ENCODE results near the gene VPS26B.
"Not testable (repeated sequence)": the region's sequence is repeated elsewhere in the genome, so short reads cannot be mapped to it uniquely, and the experiment has no call there.

Gene VPS26B

DNA sequence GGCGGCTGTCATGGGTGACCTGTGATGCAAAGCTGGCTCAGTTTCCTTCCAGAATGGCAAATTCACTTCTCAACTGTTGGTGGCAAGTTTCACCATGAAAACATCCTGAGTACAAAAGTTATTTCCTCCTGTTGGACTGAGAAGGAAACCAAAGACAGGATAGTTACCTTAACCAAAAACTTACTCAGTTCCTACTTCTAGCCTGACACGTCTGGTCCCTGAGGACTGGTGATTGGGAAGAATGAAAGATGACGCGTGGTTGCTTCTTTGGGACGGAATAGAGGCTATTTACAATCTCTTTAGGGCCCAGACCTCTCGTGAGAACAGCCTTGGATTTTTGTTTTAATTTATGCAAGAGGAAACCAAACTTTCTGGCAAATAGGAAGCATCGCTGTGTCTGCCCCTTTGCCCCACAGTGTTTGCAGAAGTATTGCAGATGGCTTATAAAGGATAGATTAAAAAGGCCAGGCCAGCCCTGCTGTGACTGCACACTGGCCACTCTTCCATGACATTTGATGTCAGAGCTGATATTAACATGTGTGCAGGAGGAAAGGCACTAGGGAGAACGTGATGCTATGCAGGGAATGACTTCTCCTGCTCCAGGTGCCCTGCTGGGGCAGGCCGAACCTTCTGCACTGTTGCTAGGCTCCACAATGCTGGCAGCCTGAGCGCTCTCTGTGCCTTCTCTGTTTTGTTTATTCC lies 7.6 kb downstream of the VPS26B start:
- no peak for DNase-seq (ENCODE audit: low spot score)

DNA sequence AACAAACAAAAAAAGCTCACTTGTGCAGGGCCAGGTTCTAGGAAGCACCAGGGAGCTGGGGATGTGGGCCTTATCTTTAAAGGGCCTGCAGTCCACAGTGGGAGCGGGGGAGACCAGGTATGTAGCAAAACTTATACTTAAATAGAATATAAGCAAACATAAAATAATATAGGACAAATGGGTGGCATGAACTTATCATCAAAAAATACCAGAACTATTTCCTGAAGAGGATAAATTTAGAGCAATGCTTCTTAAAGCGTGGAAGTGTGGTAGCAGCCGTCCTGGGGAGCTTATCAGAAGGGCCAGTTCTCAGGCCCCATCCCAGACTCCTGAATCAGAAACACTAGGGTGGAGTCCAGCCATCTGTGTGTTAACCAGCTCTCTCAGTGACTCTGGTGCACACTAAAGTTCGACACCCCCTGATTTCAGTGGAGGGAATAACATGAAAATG lies 9.3 kb downstream of the VPS26B start:
- DNase-seq (ENCODE audit: low spot score), result no peak

DNA sequence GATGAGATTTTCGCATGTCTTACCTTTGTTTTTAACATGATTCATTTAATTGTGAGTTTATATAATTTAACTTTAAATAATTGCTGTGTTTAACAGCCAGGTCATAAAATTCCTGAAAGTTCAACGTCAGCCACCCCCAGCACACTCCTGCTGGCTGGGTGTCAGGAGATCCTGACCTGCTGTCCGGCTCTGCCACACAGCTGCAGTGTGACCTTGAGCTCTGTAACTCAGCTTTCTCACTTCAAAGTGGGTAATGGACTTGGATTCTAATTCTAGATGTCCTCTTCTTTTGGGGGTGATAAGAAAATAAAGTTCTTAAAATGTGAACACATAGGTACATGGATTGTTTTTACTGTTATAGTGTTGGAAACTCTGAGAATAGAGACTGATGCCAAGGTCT lies 10.9 kb downstream of the VPS26B start:
- no peak for DNase-seq (ENCODE audit: low spot score)

DNA sequence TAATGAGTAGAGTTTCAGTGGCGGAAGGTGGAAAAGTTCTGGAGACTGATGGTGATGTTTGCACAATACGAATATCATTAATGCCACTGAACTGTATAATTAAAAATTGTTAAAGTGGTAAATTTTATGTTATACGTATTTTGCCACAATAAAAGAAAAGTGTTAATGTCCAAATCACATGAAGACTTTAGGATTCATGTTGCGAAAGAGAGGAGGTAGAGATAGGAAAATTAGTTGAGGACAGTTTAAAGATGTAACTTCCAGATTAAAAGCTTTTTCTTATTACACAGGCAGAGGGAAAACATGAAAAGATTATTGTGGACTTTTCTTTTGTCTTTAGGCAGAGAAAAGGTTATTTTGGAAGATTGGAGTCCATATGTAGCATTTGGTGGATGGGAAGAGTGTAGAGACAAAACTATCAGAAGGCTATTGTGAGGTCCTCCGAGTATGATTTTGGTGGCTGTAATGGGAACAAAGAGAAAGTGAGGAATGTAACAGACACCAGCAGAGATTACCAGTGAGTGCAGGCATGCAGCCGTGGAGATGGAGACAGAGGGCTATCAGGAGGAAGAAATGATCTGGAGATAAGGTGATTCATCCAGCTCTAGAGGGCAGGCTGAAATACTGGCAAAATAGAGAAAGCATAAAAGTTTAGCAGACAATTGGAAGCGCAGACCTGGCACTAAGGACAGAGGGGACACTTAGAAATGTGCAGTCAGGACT lies 12.5 kb downstream of the VPS26B start:
- no peak for DNase-seq (ENCODE audit: low spot score)

DNA sequence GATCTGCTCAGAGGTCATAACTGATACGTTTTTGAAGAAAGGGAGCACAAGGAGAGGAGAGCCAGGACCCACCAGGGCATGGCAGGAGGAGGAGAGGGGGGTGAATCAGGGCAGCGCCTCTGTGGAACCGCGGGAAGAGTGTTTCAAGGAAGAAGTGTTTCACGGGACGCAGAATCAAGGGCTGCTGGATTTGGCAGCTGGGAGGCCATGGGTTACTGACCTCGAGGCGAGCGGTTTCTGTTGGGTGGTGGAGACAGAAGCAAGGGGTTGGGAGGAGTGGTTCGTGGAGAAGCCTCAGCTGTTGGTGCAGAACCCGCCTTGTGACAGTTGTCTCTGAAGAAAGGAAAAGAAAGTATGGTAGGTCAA lies 13.1 kb downstream of the VPS26B start:
- no peak for DNase-seq (ENCODE audit: low spot score)

DNA sequence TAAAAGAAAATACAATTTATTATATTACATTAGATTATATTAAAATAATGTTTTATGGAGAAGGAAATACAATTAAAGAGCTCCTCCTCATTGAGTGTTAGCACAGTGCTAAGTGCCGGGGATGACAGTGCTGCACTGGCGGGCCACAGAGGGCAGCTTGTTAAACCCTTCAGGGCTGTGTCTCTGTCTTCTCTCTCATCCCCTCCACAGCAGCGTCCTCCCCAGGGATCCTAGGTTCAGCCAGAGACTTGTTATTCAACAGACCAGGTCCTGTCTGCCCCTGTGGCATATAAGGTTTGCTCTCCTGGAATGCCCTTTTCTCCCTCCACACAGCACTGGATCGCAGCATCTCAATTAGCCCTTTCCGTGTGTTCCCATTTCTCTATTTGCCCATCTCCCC lies 14.5 kb downstream of the VPS26B start:
- no peak for DNase-seq (ENCODE audit: low spot score)

DNA sequence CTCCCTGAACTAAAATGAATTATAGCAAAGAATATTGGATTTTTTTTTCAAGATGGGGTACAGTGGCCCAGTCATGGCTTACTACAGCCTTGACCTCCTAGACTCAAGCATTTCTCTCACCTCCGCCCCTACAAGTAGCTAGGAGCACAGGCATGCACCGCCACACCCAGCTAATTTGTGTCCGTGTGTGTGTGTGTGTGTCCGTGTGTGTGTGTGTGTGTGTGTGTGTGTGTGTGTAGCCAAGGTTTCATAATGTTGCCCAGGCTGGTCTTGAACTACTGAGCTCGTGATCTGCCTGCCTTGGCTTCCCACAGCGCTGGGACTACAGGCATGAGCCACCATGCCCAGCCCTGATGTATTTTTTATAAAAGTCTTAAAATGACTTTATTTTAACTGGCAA lies 16.1 kb downstream of the VPS26B start:
- no peak for DNase-seq (ENCODE audit: low spot score)

DNA sequence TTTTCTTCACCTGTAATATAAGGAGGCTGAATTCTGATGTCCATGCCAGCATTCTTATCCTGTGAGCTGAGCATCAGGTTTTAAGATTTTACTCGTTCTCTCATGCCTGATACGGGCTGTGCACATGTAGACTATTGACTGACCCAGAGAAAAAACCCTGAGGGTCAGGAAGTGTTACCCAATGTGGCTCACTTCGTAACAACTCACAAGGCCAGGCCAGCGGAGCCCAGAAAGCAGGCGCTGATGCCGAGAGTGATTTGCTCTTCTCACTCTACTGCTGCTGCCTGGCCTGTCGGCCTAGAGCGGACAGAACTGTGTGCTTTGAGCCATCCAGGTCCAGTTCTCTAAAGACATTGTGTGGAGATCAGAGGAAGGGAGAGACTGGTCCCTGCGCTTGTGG lies 17.9 kb downstream of the VPS26B start:
- DNase-seq (ENCODE audit: low spot score), result no peak

DNA sequence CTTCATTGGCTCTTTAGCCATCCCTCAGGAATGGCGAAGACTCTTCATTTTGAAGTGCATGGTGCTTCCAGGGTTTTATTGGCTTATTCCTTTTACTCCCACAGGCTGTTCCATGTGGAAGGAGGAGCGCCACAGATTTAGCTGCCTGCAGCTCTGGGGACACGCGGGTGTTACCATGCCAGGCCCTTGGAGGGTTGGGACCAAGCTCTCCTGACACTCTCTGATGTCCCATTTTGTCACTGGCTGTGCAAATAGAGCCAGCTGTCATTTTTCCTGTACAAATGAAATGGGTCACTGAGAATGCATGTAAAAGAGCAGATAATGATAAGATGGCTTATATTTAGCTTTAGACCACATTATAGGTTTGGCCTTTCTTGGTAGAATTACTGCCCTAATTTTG lies 19.4 kb downstream of the VPS26B start:
- no peak for DNase-seq (ENCODE audit: low spot score)

DNA sequence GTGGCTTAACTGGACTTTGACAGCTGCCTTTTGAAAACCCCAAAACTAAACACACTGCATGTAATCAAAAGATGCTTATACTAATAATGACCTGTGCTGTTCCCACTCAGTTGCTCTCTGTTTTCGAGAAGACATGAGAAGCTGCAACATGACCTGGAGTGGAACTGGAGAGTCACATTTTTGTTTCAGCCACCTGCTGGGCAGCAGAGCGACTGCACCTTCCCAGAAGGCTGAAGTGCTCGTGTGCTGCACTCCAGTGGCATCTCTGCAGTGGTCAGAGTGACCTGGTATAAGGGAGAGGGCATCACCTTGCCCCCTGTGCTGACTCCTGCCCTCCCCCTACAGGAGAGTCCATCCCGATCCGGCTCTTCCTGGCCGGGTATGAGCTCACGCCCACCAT lies 20.1 kb downstream of the VPS26B start:
- DNase-seq (ENCODE audit: low spot score), result no peak

DNA sequence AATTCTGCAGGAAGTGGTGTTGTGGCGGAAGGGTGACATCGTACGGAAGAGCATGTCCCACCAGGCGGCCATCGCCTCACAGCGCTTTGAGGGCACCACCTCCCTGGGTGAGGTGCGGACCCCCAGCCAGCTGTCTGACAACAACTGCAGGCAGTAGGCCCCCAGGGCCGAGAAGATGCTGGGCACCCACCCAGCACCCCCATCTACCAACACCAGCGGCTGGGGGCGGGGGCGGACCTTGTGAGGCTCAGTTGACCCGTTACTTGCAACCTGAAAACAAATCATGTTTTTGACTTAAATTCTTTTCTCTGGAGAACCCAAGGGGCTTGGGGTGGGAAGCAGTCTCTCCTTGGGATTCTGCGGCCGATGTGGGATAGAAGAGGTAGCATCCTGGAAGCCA lies 21.0 kb downstream of the VPS26B start:
- no peak for DNase-seq (ENCODE audit: low spot score)

DNA sequence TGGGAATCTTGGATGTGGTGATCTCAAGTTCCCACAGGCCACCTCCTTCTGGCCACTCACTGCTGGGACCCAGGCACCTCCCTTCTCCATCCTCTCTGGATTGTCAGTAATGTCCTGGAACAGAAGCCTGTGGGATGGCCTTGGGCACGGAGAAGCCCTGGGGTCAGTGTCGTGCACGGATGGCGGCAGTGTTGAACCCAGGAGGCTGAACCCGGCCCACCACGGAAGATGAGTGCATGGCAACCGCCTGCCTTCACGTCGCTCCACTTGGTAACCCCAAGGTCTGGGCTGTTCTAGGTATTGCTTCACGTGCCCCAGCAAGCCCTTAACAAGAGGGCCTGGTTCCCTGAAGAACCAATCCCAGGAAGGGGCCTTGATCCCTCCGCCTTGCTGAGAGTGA lies 21.6 kb downstream of the VPS26B start:
- DNase-seq (ENCODE audit: low spot score), result no peak

DNA sequence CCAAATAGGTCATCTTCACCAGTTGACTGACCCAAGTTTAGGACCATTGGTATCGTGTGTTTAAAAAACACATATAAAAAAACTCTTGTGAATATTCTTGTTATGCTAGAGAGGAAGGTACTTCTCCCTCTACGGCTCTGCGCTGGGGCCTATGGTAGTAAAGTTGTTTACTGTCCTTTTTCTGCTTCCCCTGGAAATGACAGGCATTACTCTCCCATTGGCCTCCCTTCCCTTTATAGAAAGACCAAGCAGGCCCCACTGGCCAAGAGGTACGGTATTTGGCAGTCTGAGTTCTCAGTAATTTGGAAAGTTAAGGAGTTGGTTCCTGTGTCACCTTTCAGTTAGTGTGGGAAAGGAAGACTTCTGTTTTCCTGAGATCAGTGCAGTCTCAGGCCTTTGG lies 22.2 kb downstream of the VPS26B start:
- no peak for DNase-seq (ENCODE audit: low spot score)

DNA sequence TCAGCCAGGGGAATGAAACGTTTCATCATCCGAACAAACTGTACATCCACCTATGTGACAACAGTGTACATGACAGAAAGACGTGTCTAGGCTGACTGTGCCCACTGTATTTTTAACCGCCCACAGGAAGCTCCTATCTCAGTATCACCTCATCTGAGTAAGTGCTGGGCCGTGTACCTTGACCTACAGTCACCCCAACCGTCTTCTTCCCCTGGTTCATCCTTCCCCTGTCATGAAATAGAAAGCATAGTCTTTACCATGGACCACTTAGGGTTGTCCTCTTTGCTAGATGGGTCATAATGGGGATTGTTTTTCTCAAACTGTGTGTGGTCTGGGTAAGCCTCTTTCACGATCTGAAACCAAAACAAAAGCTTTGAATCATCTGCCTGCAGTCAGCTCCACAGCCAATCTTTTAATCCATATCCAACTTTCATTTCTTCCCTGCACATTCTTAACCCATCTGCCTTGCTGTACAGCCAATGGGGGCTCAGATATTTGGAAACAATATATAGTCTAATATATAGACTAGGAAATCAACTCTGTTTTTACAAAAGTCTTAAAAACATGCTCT lies 24.5 kb downstream of the VPS26B start:
- DNase-seq (ENCODE audit: low spot score), result no peak

DNA sequence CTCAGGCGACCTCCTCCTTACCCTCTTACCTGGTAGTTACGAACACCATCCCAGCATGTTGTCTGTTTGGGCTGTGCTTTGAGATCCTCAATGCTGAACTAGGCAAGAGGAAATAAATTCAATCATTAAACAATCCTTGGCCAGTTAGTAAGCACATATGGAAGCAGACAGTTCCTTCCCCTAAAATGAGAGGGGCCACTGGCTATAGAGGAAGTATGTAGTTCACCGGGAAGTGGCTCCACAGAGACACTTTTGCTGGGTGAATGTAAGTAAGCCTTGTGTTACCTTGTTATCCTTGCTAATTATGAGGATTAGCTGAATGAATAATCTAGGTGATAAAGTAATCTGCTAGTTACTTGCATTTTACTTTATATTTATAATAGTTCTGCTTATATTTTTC lies 25.8 kb downstream of the VPS26B start:
- DNase-seq (ENCODE audit: low spot score), result no peak

DNA sequence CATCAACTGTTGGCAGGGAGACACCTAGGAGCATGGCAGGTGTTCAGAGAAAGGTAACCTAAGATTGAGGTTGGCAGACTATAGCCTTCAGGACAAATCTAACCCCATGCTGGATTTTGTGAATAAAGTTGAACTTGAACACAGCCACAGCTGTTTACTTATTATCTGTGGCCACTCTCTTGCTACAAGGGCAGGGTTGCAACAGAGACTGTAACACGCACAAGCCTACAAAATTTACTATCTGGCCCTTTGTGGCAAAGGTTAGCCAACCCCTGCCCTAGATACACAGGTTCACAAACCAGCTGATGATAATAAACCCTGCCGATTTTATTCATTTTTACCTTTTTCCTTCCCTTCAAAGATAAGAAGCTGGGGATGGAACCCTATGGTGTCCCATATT lies 26.2 kb downstream of the VPS26B start:
- DNase-seq (ENCODE audit: low spot score), result no peak

DNA sequence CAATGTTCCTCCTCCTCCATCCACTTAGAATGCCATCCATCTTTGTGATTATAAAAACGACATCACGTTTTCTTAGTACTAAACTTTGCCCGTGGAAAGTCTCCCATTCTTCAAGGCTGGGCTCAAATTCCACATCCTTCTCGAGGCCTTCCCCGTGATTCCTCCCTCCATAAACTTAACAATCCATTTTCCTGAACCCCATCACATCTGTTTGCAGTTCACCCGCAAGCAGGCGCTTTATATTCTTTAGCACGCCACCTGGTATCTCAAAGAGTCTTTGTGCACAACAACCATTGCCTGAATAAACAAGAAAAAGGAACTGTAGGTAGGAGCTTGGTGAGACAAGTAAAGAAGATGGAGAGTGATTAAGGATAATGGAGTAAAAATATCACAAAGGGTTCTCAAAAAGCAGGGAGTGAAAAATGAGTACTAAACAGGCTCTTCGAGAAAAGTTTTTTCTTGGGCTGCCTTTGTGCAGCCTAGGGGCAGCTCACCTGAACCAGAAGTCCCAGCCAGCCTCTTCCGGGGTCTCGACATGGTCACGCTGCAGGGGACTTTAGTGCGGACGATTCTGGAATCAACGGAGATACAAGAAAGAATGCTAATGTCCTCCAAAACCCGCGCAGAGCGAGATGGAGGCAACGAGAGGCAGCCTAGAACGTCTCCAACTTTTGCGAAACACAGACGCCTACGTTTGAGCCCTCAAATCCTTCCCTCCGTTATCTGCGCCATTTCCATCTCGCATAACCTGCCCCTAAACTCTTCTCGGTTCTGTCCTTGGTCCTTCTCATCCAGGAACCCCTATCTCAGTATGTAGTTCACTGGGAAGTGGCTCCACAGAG lies 28.1 kb downstream of the VPS26B start:
- no peak for DNase-seq (ENCODE audit: low spot score)

DNA sequence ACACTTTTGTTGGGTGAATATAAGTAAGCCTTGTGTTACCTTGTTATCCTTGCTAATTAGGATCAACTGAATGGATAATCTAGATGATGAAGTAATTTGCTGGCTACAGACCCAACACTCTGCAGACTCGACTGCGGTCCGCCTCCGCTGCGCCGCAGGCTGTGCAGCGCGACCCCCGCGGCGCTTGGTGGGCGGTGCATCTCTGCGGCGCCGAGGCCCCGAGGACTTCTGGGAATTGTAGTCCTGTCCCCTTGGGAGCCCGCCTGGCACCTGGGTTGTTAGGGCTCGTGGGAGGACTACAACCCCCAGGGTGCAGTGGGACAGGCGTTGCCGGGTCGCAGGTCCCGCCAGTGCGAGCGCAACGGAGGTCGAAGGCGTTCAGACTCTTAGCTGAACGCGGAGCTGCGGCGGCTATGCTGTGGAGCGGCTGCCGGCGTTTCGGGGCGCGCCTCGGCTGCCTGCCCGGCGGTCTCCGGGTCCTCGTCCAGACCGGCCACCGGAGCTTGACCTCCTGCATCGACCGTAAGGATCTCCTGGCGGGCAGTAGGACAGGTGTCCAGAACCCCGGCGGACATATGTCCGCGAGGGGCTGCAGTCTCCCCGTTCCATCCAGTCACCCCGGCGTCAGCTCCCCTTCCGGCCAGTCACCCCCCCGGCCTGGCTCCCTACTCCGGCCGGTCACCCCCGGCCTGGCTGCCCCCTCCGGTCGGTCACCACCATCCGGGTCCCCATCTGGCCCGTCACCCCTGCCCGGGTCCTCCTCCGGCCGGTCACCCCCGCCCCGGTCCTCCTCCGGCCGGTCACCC lies 28.9 kb downstream of the VPS26B start, which contains the start of the genes ACAD8 and THYN1:
Gene ACAD8 (plus strand): TSS at position 381 of the 806 bp plus-strand sequence. CDS start 33 bp downstream, at position 414.
Gene THYN1 (minus strand): TSS at position 165 of the 806 bp plus-strand sequence. CDS start 470 bp downstream, outside the sequence.
- DNase-seq (ENCODE audit: low spot score), result peak; percentile 97

DNA sequence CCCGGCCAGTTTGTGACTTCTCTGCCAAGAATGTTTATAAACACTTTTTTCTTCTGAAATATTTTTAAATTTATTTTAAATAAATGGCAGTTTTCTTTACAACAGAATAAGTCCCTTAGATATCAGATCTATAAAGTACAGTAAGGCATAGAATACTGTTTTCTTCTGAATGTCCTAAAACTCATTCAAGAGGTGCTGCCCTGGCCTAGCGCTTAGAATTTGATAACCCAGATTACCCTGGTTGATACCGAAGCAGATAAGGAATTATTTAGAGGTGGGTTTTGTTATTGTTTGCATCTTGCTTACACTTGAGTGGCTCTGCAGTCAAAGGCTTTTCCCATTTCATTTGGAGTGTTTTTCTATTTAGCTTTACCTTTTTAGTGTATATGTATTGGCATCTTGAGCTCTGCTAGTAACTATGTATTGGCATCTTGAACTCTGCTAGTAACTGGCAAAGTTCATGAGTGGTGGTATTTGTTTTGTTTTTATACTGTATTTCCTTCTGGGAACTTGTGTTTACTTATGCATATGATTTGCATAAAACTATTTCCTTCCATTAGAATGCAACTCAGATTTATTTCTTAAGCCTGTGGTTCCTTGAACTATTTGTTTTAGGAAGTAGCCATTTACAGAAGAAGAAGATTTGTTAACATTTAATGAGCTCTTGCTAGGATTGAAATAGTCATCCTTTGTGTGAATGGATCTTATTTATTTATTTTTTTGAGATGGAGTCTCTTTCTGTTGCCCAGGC lies 30.1 kb downstream of the VPS26B start:
- DNase-seq (ENCODE audit: low spot score), result no peak

DNA sequence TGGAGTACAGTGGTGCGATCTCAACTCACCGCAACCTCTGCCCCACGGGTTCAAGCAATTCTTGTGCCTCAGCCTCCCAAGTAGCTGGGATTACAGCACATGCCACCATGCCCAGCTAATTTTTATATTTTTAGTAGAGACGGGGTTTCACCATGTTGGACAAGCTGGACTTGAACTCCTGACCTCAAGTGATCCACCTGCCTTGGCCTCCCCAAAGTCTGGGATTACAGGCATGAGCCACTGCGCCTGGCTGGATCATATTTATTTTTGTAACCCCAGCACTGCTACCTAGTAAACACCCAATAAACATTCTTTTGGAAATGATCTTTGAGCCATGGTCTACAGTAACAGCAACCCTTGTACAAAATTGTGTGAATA lies 30.7 kb downstream of the VPS26B start:
- DNase-seq (ENCODE audit: low spot score), result not testable (repeated sequence)

DNA sequence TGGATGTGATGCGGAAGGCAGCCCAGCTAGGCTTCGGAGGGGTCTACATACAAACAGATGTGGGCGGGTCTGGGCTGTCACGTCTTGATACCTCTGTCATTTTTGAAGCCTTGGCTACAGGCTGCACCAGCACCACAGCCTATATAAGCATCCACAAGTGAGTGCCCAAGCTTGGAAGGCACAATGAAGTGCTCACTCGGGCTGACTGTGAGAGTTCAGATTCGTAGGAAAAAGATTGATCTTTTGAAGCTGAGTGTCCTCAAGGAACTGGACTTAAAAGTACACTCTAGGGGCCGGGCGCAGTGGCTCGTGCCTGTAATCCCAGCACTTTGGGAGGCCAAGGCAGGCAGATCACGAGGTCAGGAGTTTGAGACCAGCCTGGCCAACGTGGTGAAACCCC lies 32.6 kb downstream of the VPS26B start:
- no peak for DNase-seq (ENCODE audit: low spot score)

All from left forelimb (tissue), 1 donor.